Fibroblast of upper back skin (primary cell): ENCODE measurements around the gene C10orf53.
"Not testable (repeated sequence)": the region's sequence is repeated elsewhere in the genome, so short reads cannot be mapped to it uniquely, and the experiment has no call there.

Experiments used
- DNase-seq: peaks from one replicate; pipeline ENCODE4 v3.0.0-alpha.2; 2013

Gene C10orf53

DNA sequence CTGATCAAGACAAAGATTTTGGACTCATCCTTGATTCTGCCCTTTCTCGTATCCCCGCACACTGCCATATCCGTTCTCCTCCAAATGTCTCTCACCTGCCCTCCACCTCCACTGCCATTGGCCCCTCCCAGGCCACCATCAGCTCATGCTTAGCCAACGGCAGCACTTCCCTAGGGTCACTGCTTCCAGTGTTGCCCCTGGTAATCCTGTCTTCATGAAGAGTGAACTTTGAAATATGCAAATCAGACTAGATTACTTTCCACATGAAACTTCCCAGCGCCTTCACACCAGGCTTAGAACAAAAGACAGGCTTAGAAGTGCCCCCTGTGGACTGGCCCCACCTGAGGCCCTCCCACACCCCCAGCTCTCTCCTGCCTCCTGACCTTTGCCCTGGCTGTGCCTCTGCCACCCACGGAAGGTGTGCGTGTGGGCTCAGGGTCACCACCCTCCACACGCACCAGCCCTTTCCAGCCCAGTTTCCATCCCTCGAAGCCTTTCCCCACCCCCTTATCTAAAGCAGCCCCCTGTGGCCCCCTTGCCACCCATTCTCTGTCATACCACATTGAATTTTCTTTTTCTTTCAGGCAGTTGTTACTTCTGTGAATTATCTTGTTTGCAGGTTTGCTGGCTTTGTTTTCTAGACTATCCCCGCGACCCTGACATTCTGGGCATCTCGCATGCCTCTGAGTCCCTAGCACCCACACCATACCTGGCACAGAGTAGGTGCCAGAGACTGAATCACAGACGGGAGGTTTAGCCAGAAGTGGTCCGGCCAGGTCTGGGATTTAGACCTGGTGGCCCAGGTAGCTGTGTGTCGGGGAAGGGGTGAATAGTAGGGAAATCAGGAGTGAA is 26.8 kb upstream of the C10orf53 start:
- DNase-seq: no peak

DNA sequence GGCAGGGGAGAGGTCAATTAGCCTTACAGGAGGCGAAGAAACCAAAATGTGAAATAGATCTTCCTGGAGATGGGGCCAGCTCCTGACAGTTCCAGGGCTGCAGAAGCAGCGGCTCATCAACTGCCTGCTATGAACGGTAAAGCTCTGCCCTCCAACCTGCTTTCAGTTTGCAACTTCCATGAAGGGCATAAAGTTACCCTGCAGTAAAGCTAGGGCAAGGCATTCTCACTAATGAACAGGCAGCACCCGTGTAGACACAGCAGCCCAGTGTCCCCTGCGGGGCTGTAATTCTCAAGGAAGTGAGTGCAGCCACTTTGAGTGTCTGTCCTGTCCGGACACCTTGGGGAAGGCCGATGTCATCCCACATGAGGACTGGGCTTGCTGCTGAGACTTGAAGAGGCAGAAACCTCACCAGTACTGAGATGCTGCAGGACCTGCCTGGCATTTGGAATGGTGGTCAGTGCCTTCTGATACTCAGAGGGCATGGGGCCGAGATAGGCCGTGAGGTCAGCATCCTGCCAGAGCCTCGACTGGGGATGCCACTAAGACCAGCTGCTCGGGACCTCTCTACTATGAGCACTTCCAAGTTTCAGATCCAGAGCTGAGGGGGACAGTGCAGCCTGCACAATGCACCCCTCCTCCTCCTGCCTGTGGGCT is 26.1 kb upstream of the C10orf53 start:
- DNase-seq: no peak

DNA sequence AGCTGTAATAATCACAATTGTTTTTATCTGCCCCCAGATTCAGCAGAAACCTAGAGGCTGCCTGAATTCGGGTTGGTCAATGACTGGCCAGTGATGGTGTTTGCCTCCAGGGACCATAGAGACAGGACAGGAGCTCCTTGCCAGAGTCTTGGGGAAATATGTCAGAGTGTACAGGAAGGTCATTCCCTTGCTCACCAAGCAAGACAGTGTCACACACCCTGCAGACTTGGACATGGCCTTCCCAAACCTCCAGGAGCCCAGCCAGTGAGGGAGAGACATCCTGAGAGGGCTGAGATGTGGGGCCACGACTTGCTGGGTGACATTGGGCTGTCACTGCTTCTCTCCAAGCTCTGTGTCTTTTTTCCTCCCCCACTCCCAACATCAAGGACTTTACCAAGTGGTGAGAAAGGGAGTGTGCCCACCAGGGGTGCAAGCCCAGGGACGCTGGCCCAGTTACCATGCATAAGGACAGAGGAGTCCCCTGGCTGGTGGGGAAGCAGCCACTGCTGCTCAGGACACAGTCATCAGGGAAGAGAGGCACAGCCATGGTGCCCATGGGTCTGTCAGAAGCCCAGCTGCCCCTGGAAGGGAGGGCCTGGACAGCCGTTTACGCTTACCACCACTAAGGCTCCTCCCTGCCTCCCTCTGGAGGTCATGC is 25.3 kb upstream of the C10orf53 start:
- DNase-seq: no peak

DNA sequence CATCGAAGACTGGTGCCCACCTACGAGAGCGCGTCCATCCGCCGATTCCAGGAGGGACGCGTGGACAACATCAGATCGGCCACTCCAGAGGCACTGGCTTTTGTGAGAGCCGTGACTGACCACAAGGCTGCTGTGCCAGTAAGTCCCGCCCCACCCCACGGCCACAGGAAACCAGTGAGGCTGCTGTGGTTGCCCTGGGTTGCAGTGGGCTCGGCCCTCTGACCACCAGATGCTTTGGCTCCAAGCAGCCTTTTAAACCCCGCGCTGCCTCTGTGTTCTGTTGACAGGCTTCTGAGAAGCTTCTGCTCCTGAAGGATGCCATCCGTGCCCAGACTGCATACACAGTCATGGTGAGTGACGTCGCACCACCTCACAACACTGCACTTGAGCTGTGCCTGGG is 24.4 kb upstream of the C10orf53 start:
- no peak for DNase-seq

DNA sequence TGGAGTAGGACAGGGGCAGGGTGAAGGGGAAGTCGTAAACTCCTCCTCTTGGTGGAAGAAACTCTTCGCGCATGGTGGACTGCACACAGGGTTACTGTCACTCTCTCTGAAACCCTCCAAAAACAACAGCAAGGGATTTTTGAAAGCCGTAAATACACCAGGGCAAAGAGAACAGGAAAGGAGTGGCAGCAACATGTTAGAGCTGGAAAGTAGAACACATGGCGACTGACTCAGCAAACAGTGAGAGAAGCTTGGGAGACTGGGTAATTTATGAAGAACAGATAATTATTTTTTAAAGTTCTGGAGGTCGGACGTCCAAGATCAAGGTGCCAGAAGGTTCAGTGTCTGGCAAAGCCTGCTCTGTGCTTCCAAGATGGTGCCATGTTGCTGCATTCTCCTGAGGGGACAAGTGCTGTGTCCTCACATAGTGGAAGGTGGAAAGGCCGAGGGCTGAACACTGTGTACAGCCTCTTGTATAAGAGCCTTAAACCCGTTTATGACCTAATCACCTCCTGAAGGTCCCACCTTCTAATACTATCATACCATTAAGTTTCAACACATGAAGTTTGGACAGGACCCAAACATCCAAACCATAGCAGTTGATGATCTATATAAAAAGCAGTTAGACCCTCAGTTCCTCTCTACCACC is 22.5 kb upstream of the C10orf53 start:
- DNase-seq: no peak

DNA sequence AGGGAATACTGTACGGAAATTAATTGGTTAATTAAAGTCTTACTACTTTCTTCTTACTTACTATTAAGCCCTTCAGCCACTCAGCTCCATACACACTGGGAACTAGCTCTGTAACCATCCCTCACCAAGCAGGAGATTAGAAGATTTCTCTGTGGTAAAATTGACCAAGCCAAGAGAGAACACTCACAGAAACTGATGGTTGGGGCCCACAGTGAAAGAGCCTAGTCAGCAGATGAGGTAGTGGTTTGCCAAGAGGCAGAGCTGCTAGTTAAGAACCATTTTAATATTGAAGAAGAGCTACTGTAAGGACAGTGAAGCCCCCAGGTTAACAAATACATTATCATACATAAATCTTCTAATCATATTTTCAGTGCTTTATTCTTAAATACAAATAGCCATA is 21.8 kb upstream of the C10orf53 start:
- DNase-seq: no peak

DNA sequence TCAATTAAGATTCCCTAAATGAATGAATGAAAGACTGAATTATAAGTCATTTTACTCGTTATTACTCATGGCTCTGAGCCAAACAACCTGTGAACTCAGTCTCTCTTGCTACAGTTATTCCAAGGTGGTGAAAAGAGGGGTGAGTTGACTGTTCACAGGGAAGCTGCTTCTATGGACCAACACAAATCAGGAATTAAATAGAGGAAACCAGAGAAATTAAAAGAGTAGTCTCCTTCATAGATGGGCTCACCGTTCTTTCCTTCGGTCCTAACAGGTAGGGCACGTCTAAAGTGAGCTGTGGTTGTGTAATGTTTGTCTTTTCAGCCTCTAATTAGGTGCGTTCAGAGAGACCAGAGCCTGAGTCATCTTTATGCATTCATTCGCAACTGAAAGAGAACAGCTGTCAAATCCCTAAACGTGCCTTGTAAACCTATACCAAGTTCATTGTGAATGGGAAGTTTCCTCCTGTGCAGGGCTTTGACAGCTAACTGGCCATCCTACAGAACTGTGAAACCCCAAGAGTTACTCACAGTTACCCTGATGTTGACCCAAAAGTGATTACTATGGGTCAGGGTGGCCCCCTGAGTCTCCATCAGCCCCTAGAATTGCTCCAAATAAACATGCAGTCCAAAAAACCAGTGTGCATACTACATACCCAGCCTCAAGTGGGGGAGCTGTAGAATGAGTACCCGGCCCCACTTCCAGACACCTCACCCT is 18.2 kb upstream of the C10orf53 start:
- no peak for DNase-seq

DNA sequence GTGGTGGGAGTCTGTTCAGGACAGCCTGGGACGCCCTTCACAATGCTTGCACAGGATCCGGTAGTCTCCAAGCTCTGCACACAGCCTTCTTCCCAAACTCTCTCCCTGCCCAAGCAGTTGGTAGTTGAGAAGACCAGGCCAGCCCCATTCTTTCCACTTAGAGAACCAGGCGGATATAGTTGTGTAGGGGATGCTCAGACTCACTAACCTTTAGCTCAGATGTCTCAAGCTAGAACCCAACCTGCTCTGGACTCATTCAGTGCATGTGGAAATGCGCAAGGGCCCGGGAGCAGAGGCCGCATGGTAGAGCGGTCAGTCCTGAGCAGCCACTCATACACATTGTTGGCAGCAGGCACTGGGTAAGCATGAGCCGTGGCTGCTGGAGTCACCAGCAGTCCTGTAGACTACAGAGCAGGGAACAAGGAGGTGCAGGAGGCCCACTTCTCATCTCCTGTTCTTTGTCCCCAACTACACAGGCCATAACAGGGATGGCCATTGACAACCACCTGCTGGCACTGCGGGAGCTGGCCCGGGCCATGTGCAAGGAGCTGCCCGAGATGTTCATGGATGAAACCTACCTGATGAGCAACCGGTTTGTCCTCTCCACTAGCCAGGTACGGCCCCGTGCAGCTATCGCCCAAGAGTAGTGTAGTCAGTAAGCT is 17.2 kb upstream of the C10orf53 start:
- no peak for DNase-seq

DNA sequence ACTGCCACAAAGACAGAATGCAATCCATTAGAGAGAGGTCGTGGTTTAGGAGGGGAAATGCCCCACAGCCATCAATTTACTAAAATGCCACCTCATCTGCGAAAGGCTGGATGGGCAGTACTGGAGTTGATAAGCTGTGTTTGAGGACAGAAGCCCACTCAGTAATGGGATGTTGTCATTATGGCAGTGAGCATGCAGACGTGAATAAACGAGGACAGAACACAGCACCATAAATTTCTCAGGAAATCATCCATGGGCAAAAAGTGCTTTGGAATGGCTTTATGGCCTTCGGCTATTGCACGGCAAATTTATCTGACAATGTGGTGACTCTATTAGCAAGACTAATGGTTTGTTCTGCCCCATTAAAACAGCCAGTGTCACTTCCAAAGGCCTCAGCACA is 15.9 kb upstream of the C10orf53 start:
- DNase-seq: no peak

DNA sequence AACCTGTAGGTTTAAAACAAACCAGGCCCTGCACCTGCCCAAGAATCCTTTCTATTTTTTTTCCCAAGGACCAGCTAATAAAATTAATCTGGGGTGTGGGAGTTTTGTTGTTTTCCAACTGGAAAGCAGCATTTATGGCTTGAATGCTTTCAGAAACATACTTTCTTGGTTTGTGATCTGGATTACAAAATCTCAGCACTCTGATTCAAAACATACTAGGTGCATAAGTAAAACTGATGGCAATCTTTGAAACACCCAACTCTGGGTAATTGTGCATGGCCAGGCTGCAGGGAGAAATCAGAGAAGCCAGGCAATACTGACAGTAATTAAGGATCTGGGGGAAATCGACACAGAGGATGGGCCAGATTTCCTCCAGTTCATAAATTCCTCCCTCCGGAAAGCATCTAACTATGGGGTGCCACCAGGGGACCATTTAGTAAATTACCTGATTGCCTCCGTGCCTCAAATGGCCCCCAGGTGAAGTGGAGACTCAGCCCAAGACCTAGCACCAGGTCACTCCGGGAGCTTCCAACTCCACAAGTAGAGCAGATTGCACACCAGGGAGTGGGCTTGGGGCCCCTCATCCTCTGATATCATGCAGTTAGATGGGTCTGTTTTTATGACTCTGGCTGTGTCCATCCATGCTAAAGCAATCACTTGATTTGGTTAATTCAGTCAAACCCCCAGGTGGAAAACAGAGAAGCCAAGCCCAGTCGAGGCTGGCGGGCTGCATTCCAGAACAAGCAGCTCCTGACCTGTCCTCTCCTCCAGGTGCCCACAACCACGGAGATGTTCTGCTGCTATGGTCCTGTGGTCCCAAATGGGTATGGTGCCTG is 15.2 kb upstream of the C10orf53 start:
- no peak for DNase-seq

DNA sequence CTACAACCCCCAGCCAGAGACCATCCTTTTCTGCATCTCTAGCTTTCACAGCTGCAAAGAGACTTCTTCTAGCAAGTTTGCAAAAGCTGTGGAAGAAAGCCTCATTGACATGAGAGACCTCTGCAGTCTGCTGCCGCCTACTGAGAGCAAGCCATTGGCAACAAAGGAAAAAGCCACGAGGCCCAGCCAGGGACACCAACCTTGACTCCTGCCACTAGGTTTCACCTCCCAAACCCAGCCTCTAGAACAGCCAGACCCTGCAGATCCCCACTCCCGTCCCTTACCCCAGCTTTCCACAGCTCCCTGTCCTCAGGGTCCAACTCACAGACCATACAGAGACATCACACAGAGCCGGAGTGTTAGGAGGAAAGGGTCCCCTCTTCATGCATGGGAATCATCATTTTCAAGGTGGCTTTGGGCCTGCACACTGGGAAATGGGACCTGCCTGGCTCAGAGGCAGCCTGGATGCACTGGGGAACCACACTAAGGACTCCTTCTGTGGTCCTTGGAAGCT is 14.6 kb upstream of the C10orf53 start:
- DNase-seq: no peak

DNA sequence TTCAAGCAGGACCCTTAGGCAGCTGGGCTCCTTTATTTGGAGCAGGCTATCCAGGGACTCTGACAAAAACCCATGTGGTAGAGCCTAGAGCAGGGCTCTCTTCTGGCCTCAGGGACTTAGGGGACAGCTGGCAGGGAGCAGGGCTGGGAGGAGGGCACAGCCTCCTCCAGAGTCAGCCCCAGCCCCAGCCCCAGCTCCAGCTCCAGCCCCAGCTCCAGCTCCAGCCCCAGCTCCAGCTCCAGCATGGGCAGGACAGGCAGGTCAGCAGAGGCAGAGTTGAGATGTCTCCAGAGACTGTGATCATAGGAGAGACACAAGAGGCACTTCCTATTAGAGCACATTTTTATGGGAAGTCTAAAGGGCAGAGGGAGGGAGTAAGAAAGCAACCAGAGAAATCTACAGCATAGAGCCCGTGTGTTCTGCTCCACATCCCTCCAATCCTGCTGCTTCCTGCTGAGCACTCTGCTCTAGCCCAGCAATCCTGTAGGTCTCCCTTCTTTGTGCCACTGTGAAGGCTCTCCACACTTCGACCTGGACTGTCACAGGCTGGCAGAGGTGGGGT is 13.3 kb upstream of the C10orf53 start:
- DNase-seq: no peak

DNA sequence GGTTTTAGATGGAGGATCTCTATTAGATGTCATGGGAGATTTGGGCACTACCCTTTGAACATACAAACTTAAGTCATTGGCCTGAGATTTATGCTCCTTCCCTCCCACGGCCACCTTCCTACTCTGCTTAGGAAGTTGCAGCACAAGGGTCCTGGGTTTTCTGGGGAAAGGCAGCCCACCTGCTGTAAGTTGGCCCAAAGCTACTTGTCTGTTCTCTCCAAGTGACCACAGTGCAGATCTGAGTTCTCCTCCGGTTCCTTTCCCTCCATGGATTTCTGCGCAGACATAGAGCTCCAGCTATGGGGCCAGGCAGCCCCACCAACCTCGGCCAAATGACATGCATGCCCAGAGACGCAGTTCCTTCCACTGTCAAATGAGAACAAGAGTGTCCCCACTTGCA is 12.8 kb upstream of the C10orf53 start:
- no peak for DNase-seq

DNA sequence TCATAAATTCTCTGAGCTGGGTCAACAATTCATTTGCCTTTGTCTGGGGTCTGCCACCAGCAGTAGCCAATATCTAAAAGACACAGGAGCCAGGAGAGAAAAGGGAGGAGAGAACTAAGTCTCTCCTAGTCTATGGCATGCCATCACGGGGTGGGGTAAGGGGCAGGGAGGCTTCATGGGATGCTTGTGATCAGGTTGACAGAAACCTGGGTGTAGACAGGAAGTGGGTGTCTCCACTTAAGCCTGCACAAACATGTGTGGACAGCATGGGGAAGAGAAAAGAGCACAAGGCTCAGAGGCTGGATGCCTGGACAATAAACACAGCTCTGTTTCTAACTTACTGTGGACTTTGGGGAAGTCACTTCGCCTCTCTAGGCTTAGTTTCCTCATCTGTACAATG is 11.5 kb upstream of the C10orf53 start:
- no peak for DNase-seq

DNA sequence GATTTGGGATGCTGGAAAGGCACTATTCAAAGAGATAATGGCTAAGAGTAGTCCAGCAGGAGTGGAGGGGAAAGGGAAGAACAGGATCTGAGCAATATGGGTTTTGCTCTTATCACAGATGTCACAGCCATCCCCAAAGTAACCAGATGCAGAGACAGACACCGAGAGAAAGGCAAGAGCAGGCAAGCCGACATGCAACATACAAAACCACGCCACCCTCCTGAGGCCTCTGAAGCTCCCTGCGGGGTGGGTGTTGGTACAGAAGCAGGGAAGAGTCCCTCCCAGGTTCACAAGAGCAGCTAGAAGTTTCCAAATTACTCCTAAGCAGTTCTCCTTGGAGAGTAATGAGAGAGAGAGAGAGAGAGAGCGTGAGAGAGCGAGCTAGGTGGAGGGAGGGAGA is 10.8 kb upstream of the C10orf53 start:
- no peak for DNase-seq

DNA sequence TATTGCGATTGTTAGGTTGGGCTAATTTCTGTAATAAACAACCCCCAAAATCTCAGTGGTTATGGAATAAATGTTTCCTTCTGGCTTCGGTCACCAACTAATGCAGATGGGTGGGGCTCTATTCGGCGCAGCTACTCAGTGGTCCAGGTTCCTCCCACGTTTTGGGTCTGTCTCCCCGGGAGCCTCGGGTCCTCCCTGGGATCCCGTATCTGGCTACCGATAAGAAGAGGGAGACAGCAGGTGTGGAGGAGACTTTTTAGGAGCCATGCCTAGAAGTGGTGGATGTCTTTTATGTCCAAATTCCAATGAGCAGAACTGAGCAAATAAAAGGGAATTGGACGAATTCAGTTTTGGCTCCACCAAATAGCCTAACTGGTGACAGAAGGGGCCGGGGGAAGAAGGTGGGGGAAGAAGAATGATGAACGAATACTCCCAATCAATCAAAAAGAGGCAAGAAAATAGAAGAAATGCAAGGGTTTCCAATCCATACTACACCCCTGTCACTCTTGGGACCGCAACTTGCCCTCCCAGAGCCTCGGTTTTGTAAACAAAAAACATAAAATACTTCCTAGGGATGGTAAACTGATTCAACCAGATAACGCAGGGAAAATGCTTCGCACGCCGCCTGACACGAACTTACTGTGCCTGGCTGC is 498 bp upstream of the C10orf53 start:
- DNase-seq: no peak

DNA sequence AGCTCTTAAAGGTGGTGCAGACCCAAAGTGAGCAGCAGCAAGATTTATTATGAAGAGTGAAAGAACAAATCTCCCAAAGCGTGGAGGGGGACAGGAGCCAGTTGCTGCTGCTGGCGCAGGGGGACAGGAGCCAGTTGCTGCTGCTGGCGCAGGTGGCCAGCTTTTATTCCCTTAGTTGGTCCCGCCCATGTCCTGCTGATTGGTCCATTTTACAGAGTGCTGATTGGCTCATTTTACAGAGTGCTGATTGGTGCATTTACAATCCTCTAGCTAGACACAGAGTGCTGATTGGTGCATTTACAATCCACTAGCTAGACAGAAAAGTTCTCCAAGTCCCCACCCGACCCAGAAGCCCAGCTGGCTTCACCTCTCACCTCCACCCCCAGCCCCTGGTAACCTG is 3.0 kb downstream of the C10orf53 start:
- DNase-seq: not testable (repeated sequence)

DNA sequence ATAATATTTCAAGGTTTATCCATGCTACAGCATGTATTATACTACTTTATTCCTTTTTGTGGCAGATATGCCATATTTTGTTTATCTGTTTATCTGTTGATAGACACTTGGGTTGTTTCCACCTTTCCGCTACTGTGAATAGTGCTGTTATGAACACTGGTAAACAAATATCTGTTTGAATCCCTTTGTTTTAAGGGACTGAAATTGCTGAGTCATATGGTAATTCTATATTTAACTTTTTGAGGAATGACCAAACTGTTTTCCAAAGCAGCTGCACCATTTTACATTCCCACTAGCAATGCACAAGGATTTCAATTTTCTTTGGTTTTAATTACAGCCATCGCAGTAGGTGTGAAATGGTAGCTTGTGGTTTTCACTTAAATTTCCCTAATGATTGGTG is 3.4 kb downstream of the C10orf53 start:
- DNase-seq: no peak

DNA sequence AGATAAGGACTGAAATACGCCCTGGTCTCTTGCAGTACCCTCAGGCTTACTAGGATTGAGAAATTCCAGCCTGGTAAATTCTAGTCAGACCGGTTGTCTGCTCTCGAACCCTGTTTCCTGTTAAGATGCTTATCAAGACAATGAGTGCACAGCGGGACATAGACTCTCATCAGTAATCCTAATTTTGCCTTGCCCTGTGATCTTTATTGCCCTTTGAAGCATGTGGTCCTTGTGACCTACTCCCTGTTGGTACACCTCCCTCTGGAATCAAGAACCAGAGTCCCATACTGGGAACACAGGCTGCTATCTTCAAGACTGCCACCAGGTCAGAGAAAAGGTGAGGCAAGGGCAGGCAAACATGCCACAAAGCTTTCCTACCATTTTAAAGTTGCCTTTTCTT is 7.2 kb downstream of the C10orf53 start:
- no peak for DNase-seq

DNA sequence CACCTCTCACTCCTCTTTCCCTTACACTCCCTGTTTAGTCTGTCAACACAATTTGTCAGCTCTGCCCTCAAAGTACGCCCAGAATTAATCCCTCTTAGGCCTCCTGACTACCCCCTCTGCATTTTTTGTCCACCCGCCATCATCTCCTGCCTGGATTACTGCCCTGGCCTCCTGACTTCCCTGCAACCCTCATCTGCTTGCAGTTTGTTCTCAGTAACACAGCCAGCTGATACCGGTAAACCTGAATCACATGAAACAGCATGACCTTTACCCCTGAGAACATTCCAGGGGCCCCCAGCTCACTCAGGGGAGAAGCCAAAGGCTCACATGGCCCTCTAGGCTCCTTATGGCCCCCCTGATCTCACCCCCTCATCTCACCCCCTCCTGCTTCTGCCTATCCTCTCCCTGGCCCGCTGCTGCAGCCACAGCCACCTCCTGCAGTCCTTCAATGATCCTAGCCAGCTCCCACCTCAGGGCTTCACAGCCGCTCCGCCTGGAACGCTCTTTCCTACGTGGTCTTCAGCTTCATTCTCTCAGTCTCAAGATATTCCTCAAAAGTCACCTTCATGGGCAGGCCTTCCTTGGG is 8.9 kb downstream of the C10orf53 start:
- DNase-seq: no peak
